ENCODE measurements around the gene FOLR3. TPM values are rescaled to one million over a fixed set of nuclear protein-coding genes. Genes with fewer than 3 reads are reported as not detected.

Gene FOLR3
- total and polyA plus RNA-seq, 9 of the 15 experiments (the other 6 are each of a cell fraction or from before 2014, with no cell fraction given): not detected

DNA sequence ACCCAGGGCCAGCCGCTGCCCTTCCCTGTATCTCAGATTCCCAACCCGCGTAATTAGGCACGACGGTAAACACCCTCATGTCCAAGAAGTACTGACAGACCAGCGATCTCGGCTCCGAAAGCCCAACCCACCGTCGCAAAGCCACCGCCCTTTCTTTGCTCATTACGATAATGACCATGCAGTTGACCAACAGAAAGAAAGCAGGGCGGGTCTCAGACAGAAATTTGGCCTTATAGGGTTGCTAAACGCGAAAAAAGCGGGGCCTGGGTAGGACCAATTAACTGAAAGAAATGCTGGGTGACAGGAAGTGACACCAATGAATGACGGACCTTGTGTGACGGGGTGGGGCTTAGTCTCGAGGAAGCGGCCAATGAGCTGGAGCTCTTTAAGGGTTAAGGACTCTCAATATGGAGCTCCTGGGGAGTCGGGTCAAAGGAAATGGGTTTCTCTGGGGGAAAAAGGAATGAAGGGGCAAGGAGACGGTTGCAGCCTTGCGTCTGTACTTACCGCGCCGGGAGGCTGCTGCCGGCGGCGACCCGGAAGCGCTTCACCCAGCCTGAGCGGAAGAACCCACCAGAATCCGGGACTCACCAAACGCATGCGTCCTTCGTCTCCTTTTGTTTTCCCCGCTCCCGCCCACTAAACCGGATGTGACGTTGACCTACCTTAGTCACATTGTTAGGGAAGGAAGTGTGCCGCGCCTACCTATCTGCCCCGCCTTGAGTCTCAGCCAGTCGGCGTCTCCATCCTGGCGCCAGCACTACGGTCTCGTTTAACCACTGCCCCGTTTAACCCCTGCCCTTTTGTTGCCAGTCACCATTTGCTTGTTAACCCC, 23.2 kb upstream of the FOLR3 start, which contains the start of gene ANAPC15 (continued):
- TF ChIP-seq, protein P1, sequence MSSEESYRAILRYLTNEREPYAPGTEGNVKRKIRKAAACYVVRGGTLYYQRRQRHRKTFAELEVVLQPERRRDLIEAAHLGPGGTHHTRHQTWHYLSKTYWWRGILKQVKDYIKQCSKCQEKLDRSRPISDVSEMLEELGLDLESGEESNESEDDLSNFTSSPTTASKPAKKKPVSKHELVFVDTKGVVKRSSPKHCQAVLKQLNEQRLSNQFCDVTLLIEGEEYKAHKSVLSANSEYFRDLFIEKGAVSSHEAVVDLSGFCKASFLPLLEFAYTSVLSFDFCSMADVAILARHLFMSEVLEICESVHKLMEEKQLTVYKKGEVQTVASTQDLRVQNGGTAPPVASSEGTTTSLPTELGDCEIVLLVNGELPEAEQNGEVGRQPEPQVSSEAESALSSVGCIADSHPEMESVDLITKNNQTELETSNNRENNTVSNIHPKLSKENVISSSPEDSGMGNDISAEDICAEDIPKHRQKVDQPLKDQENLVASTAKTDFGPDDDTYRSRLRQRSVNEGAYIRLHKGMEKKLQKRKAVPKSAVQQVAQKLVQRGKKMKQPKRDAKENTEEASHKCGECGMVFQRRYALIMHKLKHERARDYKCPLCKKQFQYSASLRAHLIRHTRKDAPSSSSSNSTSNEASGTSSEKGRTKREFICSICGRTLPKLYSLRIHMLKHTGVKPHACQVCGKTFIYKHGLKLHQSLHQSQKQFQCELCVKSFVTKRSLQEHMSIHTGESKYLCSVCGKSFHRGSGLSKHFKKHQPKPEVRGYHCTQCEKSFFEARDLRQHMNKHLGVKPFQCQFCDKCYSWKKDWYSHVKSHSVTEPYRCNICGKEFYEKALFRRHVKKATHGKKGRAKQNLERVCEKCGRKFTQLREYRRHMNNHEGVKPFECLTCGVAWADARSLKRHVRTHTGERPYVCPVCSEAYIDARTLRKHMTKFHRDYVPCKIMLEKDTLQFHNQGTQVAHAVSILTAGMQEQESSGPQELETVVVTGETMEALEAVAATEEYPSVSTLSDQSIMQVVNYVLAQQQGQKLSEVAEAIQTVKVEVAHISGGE (CRISPR knock-in tag; IDR thresholded peaks at IDR 0.05): peak in 1 of 3 experiments; percentile 95; a peak in 2 of 6 replicates
- TF ChIP-seq ZNF41 (CRISPR knock-in tag; conservative IDR thresholded peaks at IDR 0.05) (0 out of 2 replicates have a peak, but pooled peaks have one; percentile 36), ZFP30 (CRISPR knock-in tag; IDR thresholded peaks at IDR 0.05; ENCODE audit: borderline replicate concordance) (no peak), PHF8 (IDR thresholded peaks at IDR 0.05; ENCODE audit: borderline replicate concordance, low read length) (peak; percentile 91; the same call in 1 of the 2 replicates), TCF7L2 (IDR thresholded peaks at IDR 0.05; ENCODE audit: low read depth, low read length) (no peak), PHB2 (IDR thresholded peaks at IDR 0.05; ENCODE audit: low read depth) (no peak), HDAC6 (IDR thresholded peaks at IDR 0.05; ENCODE audit: low read depth, low read length) (no peak), KLF16 (IDR thresholded peaks at IDR 0.05) (peak; percentile 2; the same call in 1 of the 2 replicates), TOE1 (IDR thresholded peaks at IDR 0.05; ENCODE audit: borderline replicate concordance) (peak; percentile 56; the same call in 1 of the 2 replicates), TOE1 (CRISPR knock-in tag; IDR thresholded peaks at IDR 0.05; ENCODE audit: borderline replicate concordance, low read depth) (no peak), FOXM1 (IDR thresholded peaks at IDR 0.05; ENCODE audit: low read depth) (peak; percentile 61; the same call in 1 of the 2 replicates), FOXM1 (CRISPR knock-in tag; IDR thresholded peaks at IDR 0.05; ENCODE audit: low read depth) (no peak), DIDO1 (tag; IDR thresholded peaks at IDR 0.05; ENCODE audit: low read depth) (peak; percentile 89), NFYB (IDR thresholded peaks at IDR 0.05; ENCODE audit: extremely low read depth, insufficient read length) (peak; percentile 62), MTA2 (IDR thresholded peaks at IDR 0.05; ENCODE audit: low read depth) (peak; percentile 85), MYNN (IDR thresholded peaks at IDR 0.05) (no peak; the same call in 1 of the 2 replicates), MYNN (CRISPR knock-in tag; IDR thresholded peaks at IDR 0.05) (no peak)
- TF ChIP-seq, protein P2, sequence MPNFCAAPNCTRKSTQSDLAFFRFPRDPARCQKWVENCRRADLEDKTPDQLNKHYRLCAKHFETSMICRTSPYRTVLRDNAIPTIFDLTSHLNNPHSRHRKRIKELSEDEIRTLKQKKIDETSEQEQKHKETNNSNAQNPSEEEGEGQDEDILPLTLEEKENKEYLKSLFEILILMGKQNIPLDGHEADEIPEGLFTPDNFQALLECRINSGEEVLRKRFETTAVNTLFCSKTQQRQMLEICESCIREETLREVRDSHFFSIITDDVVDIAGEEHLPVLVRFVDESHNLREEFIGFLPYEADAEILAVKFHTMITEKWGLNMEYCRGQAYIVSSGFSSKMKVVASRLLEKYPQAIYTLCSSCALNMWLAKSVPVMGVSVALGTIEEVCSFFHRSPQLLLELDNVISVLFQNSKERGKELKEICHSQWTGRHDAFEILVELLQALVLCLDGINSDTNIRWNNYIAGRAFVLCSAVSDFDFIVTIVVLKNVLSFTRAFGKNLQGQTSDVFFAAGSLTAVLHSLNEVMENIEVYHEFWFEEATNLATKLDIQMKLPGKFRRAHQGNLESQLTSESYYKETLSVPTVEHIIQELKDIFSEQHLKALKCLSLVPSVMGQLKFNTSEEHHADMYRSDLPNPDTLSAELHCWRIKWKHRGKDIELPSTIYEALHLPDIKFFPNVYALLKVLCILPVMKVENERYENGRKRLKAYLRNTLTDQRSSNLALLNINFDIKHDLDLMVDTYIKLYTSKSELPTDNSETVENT (CRISPR knock-in tag; IDR thresholded peaks at IDR 0.05): no peak; the same call in 1 of the 2 replicates
- TF ChIP-seq, protein P3, sequence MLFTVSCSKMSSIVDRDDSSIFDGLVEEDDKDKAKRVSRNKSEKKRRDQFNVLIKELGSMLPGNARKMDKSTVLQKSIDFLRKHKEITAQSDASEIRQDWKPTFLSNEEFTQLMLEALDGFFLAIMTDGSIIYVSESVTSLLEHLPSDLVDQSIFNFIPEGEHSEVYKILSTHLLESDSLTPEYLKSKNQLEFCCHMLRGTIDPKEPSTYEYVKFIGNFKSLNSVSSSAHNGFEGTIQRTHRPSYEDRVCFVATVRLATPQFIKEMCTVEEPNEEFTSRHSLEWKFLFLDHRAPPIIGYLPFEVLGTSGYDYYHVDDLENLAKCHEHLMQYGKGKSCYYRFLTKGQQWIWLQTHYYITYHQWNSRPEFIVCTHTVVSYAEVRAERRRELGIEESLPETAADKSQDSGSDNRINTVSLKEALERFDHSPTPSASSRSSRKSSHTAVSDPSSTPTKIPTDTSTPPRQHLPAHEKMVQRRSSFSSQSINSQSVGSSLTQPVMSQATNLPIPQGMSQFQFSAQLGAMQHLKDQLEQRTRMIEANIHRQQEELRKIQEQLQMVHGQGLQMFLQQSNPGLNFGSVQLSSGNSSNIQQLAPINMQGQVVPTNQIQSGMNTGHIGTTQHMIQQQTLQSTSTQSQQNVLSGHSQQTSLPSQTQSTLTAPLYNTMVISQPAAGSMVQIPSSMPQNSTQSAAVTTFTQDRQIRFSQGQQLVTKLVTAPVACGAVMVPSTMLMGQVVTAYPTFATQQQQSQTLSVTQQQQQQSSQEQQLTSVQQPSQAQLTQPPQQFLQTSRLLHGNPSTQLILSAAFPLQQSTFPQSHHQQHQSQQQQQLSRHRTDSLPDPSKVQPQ (CRISPR knock-in tag; IDR thresholded peaks at IDR 0.05; ENCODE audit: borderline replicate concordance): no peak
